ENCODE data around the gene TEN1.

Gene TEN1

DNA sequence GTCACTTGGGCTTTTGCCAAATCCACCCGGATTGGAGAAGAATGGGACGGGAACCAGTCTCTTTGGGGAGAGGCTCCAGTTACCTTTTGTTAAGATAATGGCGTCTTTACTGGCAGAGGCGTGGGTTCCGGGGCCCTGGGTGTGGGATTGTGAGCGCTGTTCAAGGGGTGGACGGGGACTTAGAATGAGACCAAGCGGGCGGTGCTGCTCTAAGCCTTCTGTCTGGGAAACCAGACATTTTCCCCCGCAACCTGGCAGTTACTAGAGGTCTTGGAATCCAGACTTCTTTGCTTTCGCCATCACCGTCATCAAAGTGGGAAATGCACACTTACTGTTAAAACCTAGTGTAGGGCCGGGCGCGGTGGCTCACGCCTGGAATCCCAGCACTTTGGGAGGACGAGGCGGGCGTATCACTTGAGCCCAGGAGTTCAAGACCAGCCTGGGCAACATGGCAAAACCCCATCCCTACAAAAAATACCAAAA is 706 bp downstream of the TEN1 start (continued):
- no peak for TF ChIP-seq ZNF792 (tag by site-specific recombination; IDR thresholded peaks at IDR 0.05)
- TF ChIP-seq, protein P1, sequence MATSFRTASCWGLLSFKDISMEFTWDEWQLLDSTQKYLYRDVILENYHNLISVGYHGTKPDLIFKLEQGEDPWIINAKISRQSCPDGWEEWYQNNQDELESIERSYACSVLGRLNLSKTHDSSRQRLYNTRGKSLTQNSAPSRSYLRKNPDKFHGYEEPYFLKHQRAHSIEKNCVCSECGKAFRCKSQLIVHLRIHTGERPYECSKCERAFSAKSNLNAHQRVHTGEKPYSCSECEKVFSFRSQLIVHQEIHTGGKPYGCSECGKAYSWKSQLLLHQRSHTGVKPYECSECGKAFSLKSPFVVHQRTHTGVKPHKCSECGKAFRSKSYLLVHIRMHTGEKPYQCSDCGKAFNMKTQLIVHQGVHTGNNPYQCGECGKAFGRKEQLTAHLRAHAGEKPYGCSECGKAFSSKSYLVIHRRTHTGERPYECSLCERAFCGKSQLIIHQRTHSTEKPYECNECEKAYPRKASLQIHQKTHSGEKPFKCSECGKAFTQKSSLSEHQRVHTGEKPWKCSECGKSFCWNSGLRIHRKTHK (tag by site-specific recombination; IDR thresholded peaks at IDR 0.05) = no peak
- TF ChIP-seq ZNF514 (tag by site-specific recombination; IDR thresholded peaks at IDR 0.05) = no peak
- TF ChIP-seq KLF10 (tag by site-specific recombination; IDR thresholded peaks at IDR 0.05) = no peak
- no peak for TF ChIP-seq ZNF223 (tag by site-specific recombination; IDR thresholded peaks at IDR 0.05)
- TF ChIP-seq ZNF776 (tag by site-specific recombination; IDR thresholded peaks at IDR 0.05; ENCODE audit: borderline replicate concordance) = no peak
- no peak for TF ChIP-seq ZNF596 (tag by site-specific recombination; IDR thresholded peaks at IDR 0.05)
- TF ChIP-seq ZNF211 (tag by site-specific recombination; IDR thresholded peaks at IDR 0.05; ENCODE audit: low read depth) = no peak
- no peak for TF ChIP-seq ZNF121 (tag by site-specific recombination; IDR thresholded peaks at IDR 0.05)
- TF ChIP-seq ZNF426 (tag by site-specific recombination; IDR thresholded peaks at IDR 0.05) = no peak
- no peak; the same call in none of the 2 replicates for TF ChIP-seq ZNF600 (tag by site-specific recombination; IDR thresholded peaks at IDR 0.05)
- TF ChIP-seq, protein P2, sequence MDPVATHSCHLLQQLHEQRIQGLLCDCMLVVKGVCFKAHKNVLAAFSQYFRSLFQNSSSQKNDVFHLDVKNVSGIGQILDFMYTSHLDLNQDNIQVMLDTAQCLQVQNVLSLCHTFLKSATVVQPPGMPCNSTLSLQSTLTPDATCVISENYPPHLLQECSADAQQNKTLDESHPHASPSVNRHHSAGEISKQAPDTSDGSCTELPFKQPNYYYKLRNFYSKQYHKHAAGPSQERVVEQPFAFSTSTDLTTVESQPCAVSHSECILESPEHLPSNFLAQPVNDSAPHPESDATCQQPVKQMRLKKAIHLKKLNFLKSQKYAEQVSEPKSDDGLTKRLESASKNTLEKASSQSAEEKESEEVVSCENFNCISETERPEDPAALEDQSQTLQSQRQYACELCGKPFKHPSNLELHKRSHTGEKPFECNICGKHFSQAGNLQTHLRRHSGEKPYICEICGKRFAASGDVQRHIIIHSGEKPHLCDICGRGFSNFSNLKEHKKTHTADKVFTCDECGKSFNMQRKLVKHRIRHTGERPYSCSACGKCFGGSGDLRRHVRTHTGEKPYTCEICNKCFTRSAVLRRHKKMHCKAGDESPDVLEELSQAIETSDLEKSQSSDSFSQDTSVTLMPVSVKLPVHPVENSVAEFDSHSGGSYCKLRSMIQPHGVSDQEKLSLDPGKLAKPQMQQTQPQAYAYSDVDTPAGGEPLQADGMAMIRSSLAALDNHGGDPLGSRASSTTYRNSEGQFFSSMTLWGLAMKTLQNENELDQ (tag by site-specific recombination; IDR thresholded peaks at IDR 0.05; ENCODE audit: low read depth) = no peak
- TF ChIP-seq ZSCAN23 (tag by site-specific recombination; IDR thresholded peaks at IDR 0.05) = 0 out of 2 replicates have a peak, but pooled peaks have one; percentile 14
- TF ChIP-seq TCF7L2 (IDR thresholded peaks at IDR 0.05; ENCODE audit: borderline replicate concordance, low read depth, low read length) = no peak
- no peak for TF ChIP-seq ZNF510 (tag by site-specific recombination; IDR thresholded peaks at IDR 0.05; ENCODE audit: insufficient replicate concordance)
- no peak for TF ChIP-seq ZNF155 (tag by site-specific recombination; IDR thresholded peaks at IDR 0.05)
- TF ChIP-seq ZNF473 (tag by site-specific recombination; IDR thresholded peaks at IDR 0.05) = no peak
- TF ChIP-seq, protein P3, sequence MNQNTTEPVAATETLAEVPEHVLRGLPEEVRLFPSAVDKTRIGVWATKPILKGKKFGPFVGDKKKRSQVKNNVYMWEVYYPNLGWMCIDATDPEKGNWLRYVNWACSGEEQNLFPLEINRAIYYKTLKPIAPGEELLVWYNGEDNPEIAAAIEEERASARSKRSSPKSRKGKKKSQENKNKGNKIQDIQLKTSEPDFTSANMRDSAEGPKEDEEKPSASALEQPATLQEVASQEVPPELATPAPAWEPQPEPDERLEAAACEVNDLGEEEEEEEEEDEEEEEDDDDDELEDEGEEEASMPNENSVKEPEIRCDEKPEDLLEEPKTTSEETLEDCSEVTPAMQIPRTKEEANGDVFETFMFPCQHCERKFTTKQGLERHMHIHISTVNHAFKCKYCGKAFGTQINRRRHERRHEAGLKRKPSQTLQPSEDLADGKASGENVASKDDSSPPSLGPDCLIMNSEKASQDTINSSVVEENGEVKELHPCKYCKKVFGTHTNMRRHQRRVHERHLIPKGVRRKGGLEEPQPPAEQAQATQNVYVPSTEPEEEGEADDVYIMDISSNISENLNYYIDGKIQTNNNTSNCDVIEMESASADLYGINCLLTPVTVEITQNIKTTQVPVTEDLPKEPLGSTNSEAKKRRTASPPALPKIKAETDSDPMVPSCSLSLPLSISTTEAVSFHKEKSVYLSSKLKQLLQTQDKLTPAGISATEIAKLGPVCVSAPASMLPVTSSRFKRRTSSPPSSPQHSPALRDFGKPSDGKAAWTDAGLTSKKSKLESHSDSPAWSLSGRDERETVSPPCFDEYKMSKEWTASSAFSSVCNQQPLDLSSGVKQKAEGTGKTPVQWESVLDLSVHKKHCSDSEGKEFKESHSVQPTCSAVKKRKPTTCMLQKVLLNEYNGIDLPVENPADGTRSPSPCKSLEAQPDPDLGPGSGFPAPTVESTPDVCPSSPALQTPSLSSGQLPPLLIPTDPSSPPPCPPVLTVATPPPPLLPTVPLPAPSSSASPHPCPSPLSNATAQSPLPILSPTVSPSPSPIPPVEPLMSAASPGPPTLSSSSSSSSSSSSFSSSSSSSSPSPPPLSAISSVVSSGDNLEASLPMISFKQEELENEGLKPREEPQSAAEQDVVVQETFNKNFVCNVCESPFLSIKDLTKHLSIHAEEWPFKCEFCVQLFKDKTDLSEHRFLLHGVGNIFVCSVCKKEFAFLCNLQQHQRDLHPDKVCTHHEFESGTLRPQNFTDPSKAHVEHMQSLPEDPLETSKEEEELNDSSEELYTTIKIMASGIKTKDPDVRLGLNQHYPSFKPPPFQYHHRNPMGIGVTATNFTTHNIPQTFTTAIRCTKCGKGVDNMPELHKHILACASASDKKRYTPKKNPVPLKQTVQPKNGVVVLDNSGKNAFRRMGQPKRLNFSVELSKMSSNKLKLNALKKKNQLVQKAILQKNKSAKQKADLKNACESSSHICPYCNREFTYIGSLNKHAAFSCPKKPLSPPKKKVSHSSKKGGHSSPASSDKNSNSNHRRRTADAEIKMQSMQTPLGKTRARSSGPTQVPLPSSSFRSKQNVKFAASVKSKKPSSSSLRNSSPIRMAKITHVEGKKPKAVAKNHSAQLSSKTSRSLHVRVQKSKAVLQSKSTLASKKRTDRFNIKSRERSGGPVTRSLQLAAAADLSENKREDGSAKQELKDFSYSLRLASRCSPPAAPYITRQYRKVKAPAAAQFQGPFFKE (tag by site-specific recombination; IDR thresholded peaks at IDR 0.05; ENCODE audit: borderline replicate concordance) = 0 out of 2 replicates have a peak, but pooled peaks have one; percentile 57
- TF ChIP-seq, protein P4, sequence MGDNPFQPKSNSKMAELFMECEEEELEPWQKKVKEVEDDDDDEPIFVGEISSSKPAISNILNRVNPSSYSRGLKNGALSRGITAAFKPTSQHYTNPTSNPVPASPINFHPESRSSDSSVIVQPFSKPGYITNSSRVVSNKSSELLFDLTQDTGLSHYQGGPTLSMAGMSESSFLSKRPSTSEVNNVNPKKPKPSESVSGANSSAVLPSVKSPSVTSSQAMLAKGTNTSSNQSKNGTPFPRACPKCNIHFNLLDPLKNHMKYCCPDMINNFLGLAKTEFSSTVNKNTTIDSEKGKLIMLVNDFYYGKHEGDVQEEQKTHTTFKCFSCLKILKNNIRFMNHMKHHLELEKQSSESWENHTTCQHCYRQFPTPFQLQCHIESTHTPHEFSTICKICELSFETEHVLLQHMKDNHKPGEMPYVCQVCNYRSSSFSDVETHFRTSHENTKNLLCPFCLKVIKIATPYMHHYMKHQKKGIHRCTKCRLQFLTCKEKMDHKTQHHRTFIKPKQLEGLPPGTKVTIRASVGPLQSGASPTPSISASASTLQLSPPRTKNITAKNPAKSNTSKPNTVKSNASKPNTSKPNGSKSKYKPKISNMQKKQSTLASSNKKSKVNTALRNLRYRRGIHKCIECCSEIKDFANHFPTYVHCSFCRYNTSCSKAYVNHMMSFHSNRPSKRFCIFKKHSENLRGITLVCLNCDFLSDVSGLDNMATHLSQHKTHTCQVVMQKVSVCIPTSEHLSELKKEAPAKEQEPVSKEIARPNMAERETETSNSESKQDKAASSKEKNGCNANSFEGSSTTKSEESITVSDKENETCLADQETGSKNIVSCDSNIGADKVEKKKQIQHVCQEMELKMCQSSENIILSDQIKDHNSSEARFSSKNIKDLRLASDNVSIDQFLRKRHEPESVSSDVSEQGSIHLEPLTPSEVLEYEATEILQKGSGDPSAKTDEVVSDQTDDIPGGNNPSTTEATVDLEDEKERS (tag by site-specific recombination; IDR thresholded peaks at IDR 0.05) = no peak
- TF ChIP-seq MEIS1 (CRISPR knock-in tag; IDR thresholded peaks at IDR 0.05; ENCODE audit: borderline replicate concordance) = no peak
- TF ChIP-seq, protein P5, sequence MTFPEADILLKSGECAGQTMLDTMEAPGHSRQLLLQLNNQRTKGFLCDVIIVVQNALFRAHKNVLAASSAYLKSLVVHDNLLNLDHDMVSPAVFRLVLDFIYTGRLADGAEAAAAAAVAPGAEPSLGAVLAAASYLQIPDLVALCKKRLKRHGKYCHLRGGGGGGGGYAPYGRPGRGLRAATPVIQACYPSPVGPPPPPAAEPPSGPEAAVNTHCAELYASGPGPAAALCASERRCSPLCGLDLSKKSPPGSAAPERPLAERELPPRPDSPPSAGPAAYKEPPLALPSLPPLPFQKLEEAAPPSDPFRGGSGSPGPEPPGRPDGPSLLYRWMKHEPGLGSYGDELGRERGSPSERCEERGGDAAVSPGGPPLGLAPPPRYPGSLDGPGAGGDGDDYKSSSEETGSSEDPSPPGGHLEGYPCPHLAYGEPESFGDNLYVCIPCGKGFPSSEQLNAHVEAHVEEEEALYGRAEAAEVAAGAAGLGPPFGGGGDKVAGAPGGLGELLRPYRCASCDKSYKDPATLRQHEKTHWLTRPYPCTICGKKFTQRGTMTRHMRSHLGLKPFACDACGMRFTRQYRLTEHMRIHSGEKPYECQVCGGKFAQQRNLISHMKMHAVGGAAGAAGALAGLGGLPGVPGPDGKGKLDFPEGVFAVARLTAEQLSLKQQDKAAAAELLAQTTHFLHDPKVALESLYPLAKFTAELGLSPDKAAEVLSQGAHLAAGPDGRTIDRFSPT (tag by site-specific recombination; IDR thresholded peaks at IDR 0.05) = no peak
- no peak for TF ChIP-seq ZNF302 (tag by site-specific recombination; IDR thresholded peaks at IDR 0.05; ENCODE audit: low read depth)
- TF ChIP-seq, protein P6, sequence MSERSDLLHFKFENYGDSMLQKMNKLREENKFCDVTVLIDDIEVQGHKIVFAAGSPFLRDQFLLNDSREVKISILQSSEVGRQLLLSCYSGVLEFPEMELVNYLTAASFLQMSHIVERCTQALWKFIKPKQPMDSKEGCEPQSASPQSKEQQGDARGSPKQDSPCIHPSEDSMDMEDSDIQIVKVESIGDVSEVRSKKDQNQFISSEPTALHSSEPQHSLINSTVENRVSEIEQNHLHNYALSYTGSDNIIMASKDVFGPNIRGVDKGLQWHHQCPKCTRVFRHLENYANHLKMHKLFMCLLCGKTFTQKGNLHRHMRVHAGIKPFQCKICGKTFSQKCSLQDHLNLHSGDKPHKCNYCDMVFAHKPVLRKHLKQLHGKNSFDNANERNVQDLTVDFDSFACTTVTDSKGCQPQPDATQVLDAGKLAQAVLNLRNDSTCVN (tag by site-specific recombination; optimal IDR thresholded peaks at IDR 0.05) = peak; percentile 11
- TF ChIP-seq ZNF677 (tag by site-specific recombination; IDR thresholded peaks at IDR 0.05) = no peak
